Measurements from ENCODE around the gene UBN2. TPM values are rescaled to one million over a fixed set of nuclear protein-coding genes. Genes with fewer than 3 reads are reported as not detected.

UBN2 gene
- total RNA-seq, 1 donor from 2014 or later = 7.4 TPM

DNA sequence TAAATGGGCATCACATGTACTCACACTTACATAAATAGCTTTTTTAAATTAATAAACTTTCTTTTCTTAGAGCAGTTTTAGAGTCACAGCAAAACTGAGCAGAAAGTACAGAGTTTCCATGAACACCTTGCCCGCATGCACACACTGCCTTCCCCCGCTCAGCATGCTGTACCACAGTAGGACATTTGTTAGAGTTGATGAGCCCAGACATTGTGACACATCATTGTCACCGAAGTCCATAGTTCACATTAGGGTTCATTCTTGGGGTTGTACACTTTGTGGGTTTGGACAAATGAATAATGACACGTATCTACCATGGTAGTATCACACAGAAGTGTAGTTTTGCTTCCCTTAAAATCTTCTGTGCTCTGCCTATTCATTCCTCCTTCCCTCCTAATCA, 23.7 kb downstream of the UBN2 start:
- no peak for DNase-seq (ENCODE audit: low read depth)
- H3K27me3 ChIP-seq (ENCODE audit: control insufficient read depth, insufficient read depth, low read length) = no peaks in the 10 kb centered on the region
- TF ChIP-seq, protein P1, sequence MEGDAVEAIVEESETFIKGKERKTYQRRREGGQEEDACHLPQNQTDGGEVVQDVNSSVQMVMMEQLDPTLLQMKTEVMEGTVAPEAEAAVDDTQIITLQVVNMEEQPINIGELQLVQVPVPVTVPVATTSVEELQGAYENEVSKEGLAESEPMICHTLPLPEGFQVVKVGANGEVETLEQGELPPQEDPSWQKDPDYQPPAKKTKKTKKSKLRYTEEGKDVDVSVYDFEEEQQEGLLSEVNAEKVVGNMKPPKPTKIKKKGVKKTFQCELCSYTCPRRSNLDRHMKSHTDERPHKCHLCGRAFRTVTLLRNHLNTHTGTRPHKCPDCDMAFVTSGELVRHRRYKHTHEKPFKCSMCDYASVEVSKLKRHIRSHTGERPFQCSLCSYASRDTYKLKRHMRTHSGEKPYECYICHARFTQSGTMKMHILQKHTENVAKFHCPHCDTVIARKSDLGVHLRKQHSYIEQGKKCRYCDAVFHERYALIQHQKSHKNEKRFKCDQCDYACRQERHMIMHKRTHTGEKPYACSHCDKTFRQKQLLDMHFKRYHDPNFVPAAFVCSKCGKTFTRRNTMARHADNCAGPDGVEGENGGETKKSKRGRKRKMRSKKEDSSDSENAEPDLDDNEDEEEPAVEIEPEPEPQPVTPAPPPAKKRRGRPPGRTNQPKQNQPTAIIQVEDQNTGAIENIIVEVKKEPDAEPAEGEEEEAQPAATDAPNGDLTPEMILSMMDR (IDR thresholded peaks at IDR 0.05; ENCODE audit: insufficient read depth, low read length, poor library complexity, severe bottlenecking) = no peak
- no peak overlapping the region for H3K4me3 ChIP-seq (ENCODE audit: low read depth, low read length)
- no peaks in the 10 kb centered on the region for H3K36me3 ChIP-seq (ENCODE audit: control insufficient read depth, insufficient read depth, low read length)

DNA sequence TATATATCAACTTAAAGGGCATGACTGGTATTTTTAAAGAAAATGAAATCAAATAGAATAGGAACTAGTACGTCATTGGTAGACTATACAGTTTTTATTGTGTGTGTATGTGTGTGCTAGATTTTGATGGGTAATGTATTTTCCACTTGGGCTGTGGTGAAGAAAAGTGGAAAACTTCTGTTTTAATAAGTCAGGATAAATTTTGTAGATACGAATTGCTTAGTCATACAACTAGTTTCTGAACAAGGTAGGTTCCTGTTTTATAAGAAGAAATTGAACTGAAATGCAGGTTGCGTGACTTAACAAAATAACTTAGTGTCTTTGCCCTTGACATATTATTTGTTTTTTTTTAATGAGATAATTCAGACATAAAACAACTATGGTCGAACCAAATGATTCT, 24.3 kb downstream of the UBN2 start:
- Histone ChIP-seq H3K36me3 (ENCODE audit: control insufficient read depth, insufficient read depth, low read length) (no peaks in the 10 kb centered on the region), H3K4me3 (ENCODE audit: low read depth, low read length) (no peak overlapping the region), H3K27me3 (ENCODE audit: control insufficient read depth, insufficient read depth, low read length) (no peaks in the 10 kb centered on the region)
- no peak for DNase-seq (ENCODE audit: low read depth)
- TF ChIP-seq, protein P1 (IDR thresholded peaks at IDR 0.05; ENCODE audit: insufficient read depth, low read length, poor library complexity, severe bottlenecking) = no peak

DNA sequence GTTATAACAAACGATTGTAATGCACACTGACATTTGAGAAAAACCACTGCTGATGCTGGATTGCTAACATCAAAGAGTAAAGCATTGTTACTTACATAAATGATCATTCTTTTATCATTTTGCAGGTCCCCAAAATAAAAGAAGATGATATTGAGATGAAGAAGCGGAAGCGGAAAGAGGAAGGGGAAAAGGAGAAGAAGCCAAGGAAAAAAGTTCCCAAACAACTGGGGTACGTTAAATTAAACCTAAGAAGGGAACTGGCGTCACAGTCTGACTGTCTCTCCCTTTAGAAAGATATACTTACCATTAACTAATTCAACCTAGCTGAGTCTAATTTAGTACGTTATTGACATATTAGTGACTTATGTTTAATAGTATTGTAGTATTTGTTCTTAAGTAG, 28.1 kb downstream of the UBN2 start:
- TF ChIP-seq, protein P1 (IDR thresholded peaks at IDR 0.05; ENCODE audit: insufficient read depth, low read length, poor library complexity, severe bottlenecking) = no peak
- peaks cover 1% of the 10 kb centered on the region for H3K36me3 ChIP-seq (ENCODE audit: control insufficient read depth, insufficient read depth, low read length)

DNA sequence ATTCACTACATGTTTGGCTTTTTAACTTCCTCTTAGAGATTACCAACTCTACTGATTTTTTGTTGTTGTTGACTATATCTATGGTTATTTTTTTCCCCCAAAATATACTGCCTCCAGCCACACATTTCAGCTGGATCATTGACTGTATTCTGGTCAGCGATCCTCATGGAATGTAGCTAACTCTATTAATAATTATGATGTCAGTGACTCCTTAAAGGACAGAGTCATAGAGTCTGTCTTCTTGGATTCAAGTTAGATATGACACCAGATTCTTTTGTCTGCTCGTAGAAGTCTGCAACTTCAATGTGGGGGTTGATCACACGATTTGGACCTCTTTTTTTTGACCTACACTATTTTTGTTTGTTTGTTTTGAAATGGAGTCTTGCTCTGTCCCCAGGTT, 33.2 kb downstream of the UBN2 start:
- TF ChIP-seq, protein P1 (IDR thresholded peaks at IDR 0.05; ENCODE audit: insufficient read depth, low read length, poor library complexity, severe bottlenecking) = no peak
- no peak for DNase-seq (ENCODE audit: low read depth)
- H3K27me3 ChIP-seq (ENCODE audit: control insufficient read depth, insufficient read depth, low read length) = no peaks in the 10 kb centered on the region
- peaks cover 1% of the 10 kb centered on the region for H3K36me3 ChIP-seq (ENCODE audit: control insufficient read depth, insufficient read depth, low read length)
- no peak overlapping the region for H3K4me3 ChIP-seq (ENCODE audit: low read depth, low read length)

More for the DNA sequence above, 28.1 kb downstream of the UBN2 start:
- DNase-seq (ENCODE audit: low read depth) = no peak
- no peak overlapping the region for H3K4me3 ChIP-seq (ENCODE audit: low read depth, low read length)
- H3K27me3 ChIP-seq (ENCODE audit: control insufficient read depth, insufficient read depth, low read length) = no peaks in the 10 kb centered on the region

DNA sequence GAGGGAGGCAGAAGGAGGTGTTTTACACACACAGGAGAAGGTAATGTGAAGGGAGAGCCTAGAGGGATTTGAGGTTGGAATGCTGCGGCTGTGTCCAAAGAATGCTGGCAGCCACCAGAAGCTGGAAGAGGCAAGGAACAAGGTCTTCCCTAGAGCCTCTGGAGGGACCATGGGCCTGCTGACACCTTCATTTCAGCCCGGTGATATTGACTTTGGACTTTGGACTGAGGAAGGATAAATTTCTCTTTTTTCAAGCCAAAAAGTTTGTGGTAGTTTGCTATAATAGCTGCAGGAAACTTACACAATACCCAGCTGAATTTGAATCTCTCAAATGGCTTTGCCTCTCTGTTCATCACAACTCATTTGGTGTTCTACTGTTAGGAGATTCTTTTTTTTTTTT, 34.6 kb downstream of the UBN2 start:
- H3K27me3 ChIP-seq (ENCODE audit: control insufficient read depth, insufficient read depth, low read length) = no peaks in the 10 kb centered on the region
- H3K36me3 ChIP-seq (ENCODE audit: control insufficient read depth, insufficient read depth, low read length) = peaks cover 1% of the 10 kb centered on the region
- H3K4me3 ChIP-seq (ENCODE audit: low read depth, low read length) = no peak overlapping the region
- TF ChIP-seq, protein P1 (IDR thresholded peaks at IDR 0.05; ENCODE audit: insufficient read depth, low read length, poor library complexity, severe bottlenecking) = no peak
- DNase-seq (ENCODE audit: low read depth) = no peak

All from kidney epithelial cell (primary cell).